Muscle of arm (tissue), 12 donors: ENCODE measurements around the gene LAX1. TPM values are rescaled to one million over a fixed set of nuclear protein-coding genes. Genes with fewer than 3 reads are reported as not detected.

Experiments used
- DNase-seq: peaks from one replicate; pipeline ENCODE4 v3.0.0-alpha.2; 2013
- polyA plus RNA-seq, 12 donors: library from polyadenylated mRNA; unstranded; fragments of 120-200 nt; gene quantifications; one replicate each; pipeline ENCODE4 v1.2.1, GENCODE V29; 2013; ENCODE audit not compliant: insufficient read length in 12 of 12

The LAX1 gene
- polyA plus RNA-seq, 12 donors, result 0.07 to 0.79 (median 0.24) TPM; not detected in 3

DNA sequence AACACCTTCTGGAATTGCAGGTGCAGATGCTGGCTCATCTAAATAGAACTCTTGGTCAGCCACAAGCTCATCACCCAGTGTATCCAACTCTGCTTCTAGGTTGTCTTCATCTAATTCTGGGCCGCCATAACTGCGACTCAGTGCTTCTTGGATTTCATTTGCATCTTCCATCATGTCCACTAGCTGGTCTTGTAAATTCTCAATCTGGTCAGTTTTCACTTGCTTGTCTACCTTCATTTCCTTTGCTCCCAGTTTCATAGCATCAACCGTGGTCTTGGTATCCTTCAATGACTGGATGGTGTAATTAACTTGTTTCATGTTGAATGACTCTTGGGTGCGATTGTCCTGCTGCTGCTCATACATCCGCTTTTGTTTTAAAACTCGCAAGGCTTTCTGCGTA is 40.7 kb downstream of the LAX1 start:
- DNase-seq, result no peak

DNA sequence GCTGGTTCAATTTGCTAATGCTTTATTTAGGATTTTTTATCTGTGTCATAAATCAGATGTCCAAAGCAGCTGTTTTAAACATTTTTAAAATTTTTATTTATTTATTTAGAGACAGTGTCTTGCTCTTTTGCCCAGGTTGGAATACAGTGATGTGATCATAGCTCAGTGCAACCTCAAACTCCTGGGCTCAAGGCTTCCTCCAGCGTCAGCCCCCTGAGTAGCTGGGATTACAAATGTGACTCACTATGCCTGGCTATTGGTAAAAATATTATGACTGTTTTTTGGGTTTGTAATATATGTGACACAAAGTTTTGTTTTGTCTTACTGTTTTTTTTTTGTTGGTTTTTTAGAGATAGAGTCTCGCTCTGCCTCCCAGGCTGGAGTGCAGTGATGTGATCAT is 42.2 kb downstream of the LAX1 start:
- no peak for DNase-seq

DNA sequence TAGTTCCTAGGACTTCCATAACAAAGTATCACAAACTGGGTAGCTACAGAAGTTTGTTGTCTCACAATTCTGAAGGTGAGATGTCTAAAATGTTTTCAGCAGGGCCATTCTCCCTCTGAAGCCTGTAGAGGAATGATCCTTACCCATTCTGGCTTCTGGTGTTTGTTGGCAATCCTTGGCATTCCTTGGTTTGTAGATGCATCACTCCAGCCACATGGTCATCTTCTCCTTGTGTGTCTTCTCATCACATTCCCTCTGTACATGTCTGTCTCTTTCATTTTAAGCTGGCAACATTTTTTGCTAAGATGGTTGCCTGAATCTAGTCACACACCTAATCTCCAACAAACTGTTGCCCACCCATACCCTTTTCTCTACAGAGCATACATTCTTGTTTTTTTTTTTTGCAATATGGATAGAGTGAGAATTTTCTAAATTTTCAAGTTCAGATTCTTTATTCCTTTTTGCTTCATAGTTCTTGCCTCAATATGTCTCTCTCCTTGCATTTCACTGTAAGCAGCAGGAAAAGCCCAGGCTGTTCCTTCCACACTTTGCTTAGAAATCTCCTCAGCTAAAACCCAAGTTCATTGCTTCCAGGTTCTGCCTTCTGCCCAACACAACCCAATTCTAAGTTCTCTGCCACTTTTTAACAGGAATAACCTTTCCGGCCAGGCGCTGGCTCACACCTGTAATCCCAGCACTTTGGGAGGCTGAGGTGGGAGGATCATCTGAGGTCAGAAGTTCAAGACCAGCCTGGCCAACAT is 48.8 kb downstream of the LAX1 start:
- DNase-seq, result no peak

DNA sequence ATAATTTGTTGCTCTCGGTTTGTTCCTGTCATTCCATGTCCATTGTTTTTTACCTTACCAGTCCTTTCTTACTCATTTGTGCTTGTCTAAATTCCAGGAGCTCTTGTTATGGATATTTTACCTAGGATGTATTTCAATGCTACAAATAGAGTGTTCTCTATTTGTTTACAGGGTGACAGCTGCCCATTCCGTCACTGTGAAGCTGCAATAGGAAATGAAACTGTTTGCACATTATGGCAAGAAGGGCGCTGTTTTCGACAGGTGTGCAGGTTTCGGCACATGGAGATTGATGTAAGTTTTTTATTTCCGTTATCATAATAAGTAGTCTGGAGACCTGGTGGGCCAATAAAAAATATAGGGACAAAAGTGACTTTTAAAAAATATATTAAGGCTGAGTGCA is 53.4 kb downstream of the LAX1 start:
- no peak for DNase-seq

DNA sequence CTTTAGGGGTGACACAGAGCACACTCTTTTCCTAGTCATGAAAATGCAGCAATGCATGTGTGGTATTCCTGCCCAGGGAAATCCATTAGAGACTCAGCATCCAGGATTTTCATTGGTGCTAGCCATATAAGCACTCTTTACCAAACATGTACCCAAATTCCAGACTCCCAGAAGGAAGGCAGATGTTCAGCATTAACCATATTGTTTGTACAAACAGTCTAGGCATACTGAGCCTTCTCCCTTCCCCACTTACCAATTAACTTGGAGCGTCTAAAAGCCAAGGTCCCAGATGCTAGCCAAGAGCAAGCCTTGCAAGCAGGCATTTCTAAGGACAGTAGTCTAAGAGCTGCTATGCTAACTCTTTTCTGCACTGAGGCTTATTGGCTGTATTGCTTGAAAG is 58.3 kb downstream of the LAX1 start:
- no peak for DNase-seq

Other genes starting within 250 kb of the LAX1 start
- 100 to 1,000 TPM in 3 of 12 donors, 10 to 100 TPM in 8, not detected in 1; 72.6 to 135 (median 86.2) TPM for gene ATP2B4, start 138.4 kb upstream of the LAX1 start, polyA plus RNA-seq
- gene ZBED6, start 30.4 kb downstream of the LAX1 start, polyA plus RNA-seq, result 10 to 100 TPM in 10 of 12 donors, 1 to 10 TPM in 1, not detected in 1; 5.2 to 20.8 (median 16.2) TPM
- 100 to 1,000 TPM in 5 of 12 donors, 10 to 100 TPM in 7; 75.3 to 164 (median 95.3) TPM for gene ZC3H11A, start 30.4 kb downstream of the LAX1 start, polyA plus RNA-seq
- 100 to 1,000 TPM in 10 of 12 donors, 10 to 100 TPM in 1, not detected in 1; 88.9 to 232 (median 164) TPM for gene SNRPE, start 96.4 kb downstream of the LAX1 start, polyA plus RNA-seq